ENCODE measurements around the gene STRADB.
"Not testable (repeated sequence)": the region's sequence is repeated elsewhere in the genome, so short reads cannot be mapped to it uniquely, and the experiment has no call there.

Gene STRADB

GRCh38 chr2:201419057-201419635 lies 32.4 kb upstream of the STRADB start:
- no peak for DNase-seq (ENCODE audit: low read depth)
- H3K4me3 ChIP-seq (ENCODE audit: low read depth, low read length): no peak overlapping the region
- TF ChIP-seq, protein P1, sequence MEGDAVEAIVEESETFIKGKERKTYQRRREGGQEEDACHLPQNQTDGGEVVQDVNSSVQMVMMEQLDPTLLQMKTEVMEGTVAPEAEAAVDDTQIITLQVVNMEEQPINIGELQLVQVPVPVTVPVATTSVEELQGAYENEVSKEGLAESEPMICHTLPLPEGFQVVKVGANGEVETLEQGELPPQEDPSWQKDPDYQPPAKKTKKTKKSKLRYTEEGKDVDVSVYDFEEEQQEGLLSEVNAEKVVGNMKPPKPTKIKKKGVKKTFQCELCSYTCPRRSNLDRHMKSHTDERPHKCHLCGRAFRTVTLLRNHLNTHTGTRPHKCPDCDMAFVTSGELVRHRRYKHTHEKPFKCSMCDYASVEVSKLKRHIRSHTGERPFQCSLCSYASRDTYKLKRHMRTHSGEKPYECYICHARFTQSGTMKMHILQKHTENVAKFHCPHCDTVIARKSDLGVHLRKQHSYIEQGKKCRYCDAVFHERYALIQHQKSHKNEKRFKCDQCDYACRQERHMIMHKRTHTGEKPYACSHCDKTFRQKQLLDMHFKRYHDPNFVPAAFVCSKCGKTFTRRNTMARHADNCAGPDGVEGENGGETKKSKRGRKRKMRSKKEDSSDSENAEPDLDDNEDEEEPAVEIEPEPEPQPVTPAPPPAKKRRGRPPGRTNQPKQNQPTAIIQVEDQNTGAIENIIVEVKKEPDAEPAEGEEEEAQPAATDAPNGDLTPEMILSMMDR (IDR thresholded peaks at IDR 0.05; ENCODE audit: low read depth, low read length, missing control alignments): no peak

GRCh38 chr2:201419986-201420385 lies 31.6 kb upstream of the STRADB start:
- DNase-seq (ENCODE audit: low read depth): no peak
- H3K4me3 ChIP-seq (ENCODE audit: low read depth, low read length): no peak overlapping the region
- TF ChIP-seq, protein P1 (IDR thresholded peaks at IDR 0.05; ENCODE audit: low read depth, low read length, missing control alignments): no peak

DNA sequence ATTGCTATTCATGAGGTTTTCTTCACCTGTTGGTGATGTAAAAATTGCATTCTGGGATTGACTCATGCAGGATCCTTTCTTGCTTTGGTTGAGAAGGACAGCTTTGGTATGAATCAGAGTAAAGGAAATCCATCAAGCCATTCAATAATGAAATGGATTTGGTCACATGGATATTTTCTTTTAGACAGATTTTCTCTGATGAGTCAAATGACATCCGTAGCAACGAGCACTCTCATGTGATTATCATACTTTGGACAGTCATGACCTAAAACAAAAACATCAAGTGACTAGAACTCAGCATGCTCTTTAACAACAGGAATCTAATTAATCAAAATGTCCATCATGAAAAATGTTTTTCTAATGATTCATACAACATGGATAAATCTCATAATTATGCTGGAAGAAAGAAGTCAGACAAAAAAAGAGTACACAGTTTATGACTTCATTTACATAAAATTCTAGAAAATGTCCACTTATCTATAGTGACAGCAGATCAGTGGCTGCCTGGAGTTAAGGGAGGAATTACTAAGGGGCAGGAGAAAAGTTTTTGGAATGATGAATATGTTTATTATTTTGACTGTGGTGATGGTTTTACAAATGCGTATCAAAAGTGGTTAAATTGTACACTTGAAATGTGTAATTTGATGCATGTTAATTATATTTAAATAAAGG lies 31.0 kb upstream of the STRADB start:
- no peak for DNase-seq (ENCODE audit: low read depth)
- TF ChIP-seq, protein P1 (IDR thresholded peaks at IDR 0.05; ENCODE audit: low read depth, low read length, missing control alignments): no peak
- no peak overlapping the region for H3K4me3 ChIP-seq (ENCODE audit: low read depth, low read length)

- no peak overlapping the region for H3K4me3 ChIP-seq (ENCODE audit: low read depth, low read length)
- no peak for DNase-seq (ENCODE audit: low read depth)
- TF ChIP-seq, protein P1 (IDR thresholded peaks at IDR 0.05; ENCODE audit: low read depth, low read length, missing control alignments): no peak
These were observed 25.6 kb upstream of the STRADB start for GRCh38 chr2:201425952-201426351.

DNA sequence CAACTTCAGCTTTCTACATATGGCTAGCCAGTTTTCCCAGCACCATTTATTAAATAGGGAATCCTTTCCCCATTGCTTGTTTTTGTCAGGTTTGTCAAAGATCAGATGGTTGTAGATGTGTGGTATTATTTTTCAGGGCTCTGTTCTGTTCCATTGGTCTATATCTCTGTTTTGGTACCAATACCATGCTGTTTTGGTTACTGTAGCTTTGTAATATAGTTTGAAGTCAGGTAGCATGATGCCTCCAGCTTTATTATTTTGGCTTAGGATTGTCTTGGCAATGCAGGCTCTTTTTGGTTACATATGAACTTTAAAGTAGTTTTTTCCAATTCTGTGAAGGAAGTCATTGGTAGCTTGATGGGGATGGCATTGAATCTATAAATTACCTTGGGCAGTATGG lies 23.2 kb upstream of the STRADB start:
- H3K4me3 ChIP-seq (ENCODE audit: low read depth, low read length); DNase-seq (ENCODE audit: low read depth): not testable (repeated sequence)

GRCh38 chr2:201429835-201430234 lies 21.7 kb upstream of the STRADB start:
- not testable (repeated sequence) for H3K4me3 ChIP-seq (ENCODE audit: low read depth, low read length); DNase-seq (ENCODE audit: low read depth)

- DNase-seq (ENCODE audit: low read depth); H3K4me3 ChIP-seq (ENCODE audit: low read depth, low read length): not testable (repeated sequence)
These were observed 21.2 kb upstream of the STRADB start for GRCh38 chr2:201430322-201430721.

- H3K4me3 ChIP-seq (ENCODE audit: low read depth, low read length): no peak overlapping the region
- TF ChIP-seq, protein P1 (IDR thresholded peaks at IDR 0.05; ENCODE audit: low read depth, low read length, missing control alignments): no peak
- DNase-seq (ENCODE audit: low read depth): no peak
These were observed 20.7 kb upstream of the STRADB start for GRCh38 chr2:201430839-201431238.
